ENCODE measurements around the gene RASSF5. TPM values are rescaled to one million over a fixed set of nuclear protein-coding genes. Genes with fewer than 3 reads are reported as not detected.

Gene RASSF5
- total and polyA plus RNA-seq, 9 of the 15 experiments (the other 6 are each of a cell fraction or from before 2014, with no cell fraction given): 6.1 to 41.0 (median 25.2) TPM

DNA sequence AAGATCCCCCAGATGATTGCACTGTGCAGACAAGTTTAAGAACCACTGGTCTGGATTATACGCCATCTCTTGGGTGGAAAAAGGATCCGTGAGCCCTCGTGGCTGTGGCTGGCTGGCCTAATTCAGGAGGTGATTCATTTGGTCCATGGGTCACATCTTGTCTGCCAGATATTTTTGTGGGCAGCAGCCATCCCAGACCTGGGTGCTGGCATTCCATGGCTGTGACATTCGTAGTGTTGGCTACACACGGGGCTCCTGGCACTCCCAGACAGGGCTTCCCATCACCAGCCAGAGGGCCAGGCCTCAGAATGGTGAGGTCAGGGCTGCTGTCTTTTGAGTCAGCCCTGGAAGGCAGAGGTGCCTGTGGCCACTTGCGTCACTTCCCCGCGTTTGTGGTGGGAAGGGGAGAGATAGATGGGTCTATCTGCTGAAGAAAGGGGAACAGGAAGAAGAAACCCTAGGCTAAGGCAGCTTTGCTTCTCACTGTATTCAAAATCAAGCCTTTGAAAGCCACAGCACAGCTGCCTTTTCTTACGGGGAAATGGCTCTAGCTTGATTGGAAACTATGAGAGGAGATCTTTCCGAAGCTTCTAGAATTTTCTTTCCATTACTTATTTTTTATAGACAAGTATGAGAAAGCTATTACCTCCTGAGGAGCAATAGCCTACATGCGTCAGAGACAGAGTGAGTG, 72.6 kb downstream of the RASSF5 start (continued):
- TF ChIP-seq, protein P1, sequence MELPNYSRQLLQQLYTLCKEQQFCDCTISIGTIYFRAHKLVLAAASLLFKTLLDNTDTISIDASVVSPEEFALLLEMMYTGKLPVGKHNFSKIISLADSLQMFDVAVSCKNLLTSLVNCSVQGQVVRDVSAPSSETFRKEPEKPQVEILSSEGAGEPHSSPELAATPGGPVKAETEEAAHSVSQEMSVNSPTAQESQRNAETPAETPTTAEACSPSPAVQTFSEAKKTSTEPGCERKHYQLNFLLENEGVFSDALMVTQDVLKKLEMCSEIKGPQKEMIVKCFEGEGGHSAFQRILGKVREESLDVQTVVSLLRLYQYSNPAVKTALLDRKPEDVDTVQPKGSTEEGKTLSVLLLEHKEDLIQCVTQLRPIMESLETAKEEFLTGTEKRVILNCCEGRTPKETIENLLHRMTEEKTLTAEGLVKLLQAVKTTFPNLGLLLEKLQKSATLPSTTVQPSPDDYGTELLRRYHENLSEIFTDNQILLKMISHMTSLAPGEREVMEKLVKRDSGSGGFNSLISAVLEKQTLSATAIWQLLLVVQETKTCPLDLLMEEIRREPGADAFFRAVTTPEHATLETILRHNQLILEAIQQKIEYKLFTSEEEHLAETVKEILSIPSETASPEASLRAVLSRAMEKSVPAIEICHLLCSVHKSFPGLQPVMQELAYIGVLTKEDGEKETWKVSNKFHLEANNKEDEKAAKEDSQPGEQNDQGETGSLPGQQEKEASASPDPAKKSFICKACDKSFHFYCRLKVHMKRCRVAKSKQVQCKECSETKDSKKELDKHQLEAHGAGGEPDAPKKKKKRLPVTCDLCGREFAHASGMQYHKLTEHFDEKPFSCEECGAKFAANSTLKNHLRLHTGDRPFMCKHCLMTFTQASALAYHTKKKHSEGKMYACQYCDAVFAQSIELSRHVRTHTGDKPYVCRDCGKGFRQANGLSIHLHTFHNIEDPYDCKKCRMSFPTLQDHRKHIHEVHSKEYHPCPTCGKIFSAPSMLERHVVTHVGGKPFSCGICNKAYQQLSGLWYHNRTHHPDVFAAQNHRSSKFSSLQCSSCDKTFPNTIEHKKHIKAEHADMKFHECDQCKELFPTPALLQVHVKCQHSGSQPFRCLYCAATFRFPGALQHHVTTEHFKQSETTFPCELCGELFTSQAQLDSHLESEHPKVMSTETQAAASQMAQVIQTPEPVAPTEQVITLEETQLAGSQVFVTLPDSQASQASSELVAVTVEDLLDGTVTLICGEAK (IDR thresholded peaks at IDR 0.05): peak; percentile 54; the same call in 1 of the 2 replicates
- TF ChIP-seq, protein P1 (CRISPR knock-in tag; IDR thresholded peaks at IDR 0.05): no peak
- TF ChIP-seq MEF2A (IDR thresholded peaks at IDR 0.05; ENCODE audit: control insufficient read depth, low read depth, low read length): no peak
- TF ChIP-seq TEAD1 (CRISPR knock-in tag; IDR thresholded peaks at IDR 0.05): peak in 1 of 2 experiments; percentile 61; a peak in 1 of 4 replicates
- TF ChIP-seq PRMT5 (CRISPR knock-in tag; IDR thresholded peaks at IDR 0.05): no peak
- TF ChIP-seq, protein P2, sequence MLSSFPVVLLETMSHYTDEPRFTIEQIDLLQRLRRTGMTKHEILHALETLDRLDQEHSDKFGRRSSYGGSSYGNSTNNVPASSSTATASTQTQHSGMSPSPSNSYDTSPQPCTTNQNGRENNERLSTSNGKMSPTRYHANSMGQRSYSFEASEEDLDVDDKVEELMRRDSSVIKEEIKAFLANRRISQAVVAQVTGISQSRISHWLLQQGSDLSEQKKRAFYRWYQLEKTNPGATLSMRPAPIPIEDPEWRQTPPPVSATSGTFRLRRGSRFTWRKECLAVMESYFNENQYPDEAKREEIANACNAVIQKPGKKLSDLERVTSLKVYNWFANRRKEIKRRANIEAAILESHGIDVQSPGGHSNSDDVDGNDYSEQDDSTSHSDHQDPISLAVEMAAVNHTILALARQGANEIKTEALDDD (IDR thresholded peaks at IDR 0.05): no peak
- no peak for TF ChIP-seq CBX2 (IDR thresholded peaks at IDR 0.05; ENCODE audit: insufficient read depth, low read length, poor library complexity, severe bottlenecking)
- peak; percentile 83 for TF ChIP-seq CEBPB (tag; IDR thresholded peaks at IDR 0.05)
- TF ChIP-seq, protein P3, sequence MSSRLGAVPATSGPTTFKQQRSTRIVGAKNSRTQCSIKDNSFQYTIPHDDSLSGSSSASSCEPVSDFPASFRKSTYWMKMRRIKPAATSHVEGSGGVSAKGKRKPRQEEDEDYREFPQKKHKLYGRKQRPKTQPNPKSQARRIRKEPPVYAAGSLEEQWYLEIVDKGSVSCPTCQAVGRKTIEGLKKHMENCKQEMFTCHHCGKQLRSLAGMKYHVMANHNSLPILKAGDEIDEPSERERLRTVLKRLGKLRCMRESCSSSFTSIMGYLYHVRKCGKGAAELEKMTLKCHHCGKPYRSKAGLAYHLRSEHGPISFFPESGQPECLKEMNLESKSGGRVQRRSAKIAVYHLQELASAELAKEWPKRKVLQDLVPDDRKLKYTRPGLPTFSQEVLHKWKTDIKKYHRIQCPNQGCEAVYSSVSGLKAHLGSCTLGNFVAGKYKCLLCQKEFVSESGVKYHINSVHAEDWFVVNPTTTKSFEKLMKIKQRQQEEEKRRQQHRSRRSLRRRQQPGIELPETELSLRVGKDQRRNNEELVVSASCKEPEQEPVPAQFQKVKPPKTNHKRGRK (tag; IDR thresholded peaks at IDR 0.05): no peak
- no peak for TF ChIP-seq ZNF212 (CRISPR knock-in tag; IDR thresholded peaks at IDR 0.05)
- TF ChIP-seq, protein P4, sequence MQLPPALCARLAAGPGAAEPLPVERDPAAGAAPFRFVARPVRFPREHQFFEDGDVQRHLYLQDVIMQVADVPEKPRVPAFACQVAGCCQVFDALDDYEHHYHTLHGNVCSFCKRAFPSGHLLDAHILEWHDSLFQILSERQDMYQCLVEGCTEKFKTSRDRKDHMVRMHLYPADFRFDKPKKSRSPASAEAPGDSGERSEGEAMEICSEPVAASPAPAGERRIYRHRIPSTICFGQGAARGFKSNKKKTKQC (CRISPR knock-in tag; IDR thresholded peaks at IDR 0.05): no peak
- TF ChIP-seq ZFP1 (CRISPR knock-in tag; IDR thresholded peaks at IDR 0.05): no peak
- TF ChIP-seq, protein P5, sequence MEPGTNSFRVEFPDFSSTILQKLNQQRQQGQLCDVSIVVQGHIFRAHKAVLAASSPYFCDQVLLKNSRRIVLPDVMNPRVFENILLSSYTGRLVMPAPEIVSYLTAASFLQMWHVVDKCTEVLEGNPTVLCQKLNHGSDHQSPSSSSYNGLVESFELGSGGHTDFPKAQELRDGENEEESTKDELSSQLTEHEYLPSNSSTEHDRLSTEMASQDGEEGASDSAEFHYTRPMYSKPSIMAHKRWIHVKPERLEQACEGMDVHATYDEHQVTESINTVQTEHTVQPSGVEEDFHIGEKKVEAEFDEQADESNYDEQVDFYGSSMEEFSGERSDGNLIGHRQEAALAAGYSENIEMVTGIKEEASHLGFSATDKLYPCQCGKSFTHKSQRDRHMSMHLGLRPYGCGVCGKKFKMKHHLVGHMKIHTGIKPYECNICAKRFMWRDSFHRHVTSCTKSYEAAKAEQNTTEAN (CRISPR knock-in tag; IDR thresholded peaks at IDR 0.05): no peak

Data from K562 (cell line).